ENCODE results near the gene METRN.

METRN gene

GRCh38 chr16:725463-726187 is 10.7 kb downstream of the METRN start:
- DNase-seq = no peak

GRCh38 chr16:726188-726437 is 11.2 kb downstream of the METRN start:
- DNase-seq = no peak

- DNase-seq = peak; percentile 37
Measured at GRCh38 chr16:726438-727290, 11.7 kb downstream of the METRN start, which contains the start of the genes CCDC78 and HAGHL. CCDC78 (minus strand) TSS chr16:726443; CDS start chr16:726367, 76 bp downstream. HAGHL (plus strand) TSS chr16:727106; CDS start chr16:727510, 404 bp downstream.

- no peak for DNase-seq
Measured at GRCh38 chr16:727291-727977, 12.5 kb downstream of the METRN start.

- DNase-seq = peak; percentile 82
Measured at GRCh38 chr16:728131-728889, 13.4 kb downstream of the METRN start.

GRCh38 chr16:728890-729744 is 14.2 kb downstream of the METRN start:
- DNase-seq = no peak

GRCh38 chr16:729768-730665 is 15.1 kb downstream of the METRN start:
- DNase-seq = no peak

- DNase-seq = no peak
Measured at GRCh38 chr16:730666-731509, 16.0 kb downstream of the METRN start.

GRCh38 chr16:732332-732731 is 17.4 kb downstream of the METRN start:
- DNase-seq = no peak

- DNase-seq = no peak
Measured at GRCh38 chr16:732936-733335, 18.0 kb downstream of the METRN start.

- DNase-seq = no peak
Measured at GRCh38 chr16:733382-734207, 18.7 kb downstream of the METRN start.

- no peak for DNase-seq
Measured at GRCh38 chr16:734208-734980, 19.5 kb downstream of the METRN start.

GRCh38 chr16:734981-735881 is 20.3 kb downstream of the METRN start:
- no peak for DNase-seq

- no peak for DNase-seq
Measured at GRCh38 chr16:735982-736453, 21.1 kb downstream of the METRN start.

- no peak for DNase-seq
Measured at GRCh38 chr16:736936-737481, 22.1 kb downstream of the METRN start.

All from COR-L47 (cell line).